ENCODE data around the gene ERP44.
"Not testable (repeated sequence)": the region's sequence is repeated elsewhere in the genome, so short reads cannot be mapped to it uniquely, and the experiment has no call there.

ERP44 gene

DNA sequence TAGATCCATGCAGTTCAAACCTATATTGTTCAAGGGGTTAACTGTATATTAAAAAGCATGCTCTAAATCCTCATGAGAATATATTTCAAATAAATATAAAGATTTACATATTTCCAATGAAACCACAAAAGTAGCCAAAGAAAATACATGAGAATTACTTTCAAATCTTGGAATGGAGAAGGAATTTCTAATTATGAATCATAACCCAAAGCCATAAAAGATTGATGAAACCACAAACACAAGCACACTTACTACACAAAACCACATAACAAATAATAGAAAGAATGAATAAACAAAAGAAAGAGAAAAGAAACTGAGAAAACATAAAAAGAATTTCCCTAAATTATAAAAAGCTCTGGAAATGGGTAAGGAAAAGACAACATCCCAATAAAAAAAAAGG is 16.0 kb downstream of the ERP44 start:
- no peaks in the 10 kb centered on the region for H3K9me3 ChIP-seq (ENCODE audit: control insufficient read depth, low read length)
- no peaks in the 10 kb centered on the region for H3K36me3 ChIP-seq (ENCODE audit: control insufficient read depth, insufficient read depth, low read length)
- no peaks in the 10 kb centered on the region for H3K27me3 ChIP-seq (ENCODE audit: control insufficient read depth, insufficient read depth, low read length)
- no peak overlapping the region for H3K9ac ChIP-seq (ENCODE audit: low read length)
- peaks cover 4% of the 10 kb centered on the region for H3K4me1 ChIP-seq (ENCODE audit: control insufficient read depth, insufficient read depth, low read length)
- H3K4me3 ChIP-seq (ENCODE audit: low read length): no peak overlapping the region

DNA sequence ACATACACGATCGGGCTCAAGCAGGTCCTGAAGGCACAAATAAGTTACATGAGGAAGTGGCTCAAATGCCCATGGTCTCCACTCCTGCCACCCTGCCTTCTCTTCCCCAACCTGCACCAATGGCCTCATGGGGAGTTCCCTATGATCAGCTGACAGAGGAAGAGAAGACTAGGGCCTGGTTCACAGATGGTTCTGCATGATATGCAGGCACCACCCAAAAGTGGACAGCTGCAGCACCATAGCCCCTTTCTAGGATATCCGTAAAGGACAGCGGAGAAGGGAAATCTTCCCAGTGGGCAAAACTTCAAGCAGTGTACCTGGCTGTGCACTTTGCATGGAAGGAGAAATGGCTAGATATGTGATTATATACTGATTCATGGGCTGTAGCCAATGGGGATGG is 22.5 kb downstream of the ERP44 start:
- H3K36me3 ChIP-seq (ENCODE audit: control insufficient read depth, insufficient read depth, low read length); H3K9ac ChIP-seq (ENCODE audit: low read length); H3K27me3 ChIP-seq (ENCODE audit: control insufficient read depth, insufficient read depth, low read length); H3K9me3 ChIP-seq (ENCODE audit: control insufficient read depth, low read length); H3K4me3 ChIP-seq (ENCODE audit: low read length); H3K4me1 ChIP-seq (ENCODE audit: control insufficient read depth, insufficient read depth, low read length): not testable (repeated sequence)

DNA sequence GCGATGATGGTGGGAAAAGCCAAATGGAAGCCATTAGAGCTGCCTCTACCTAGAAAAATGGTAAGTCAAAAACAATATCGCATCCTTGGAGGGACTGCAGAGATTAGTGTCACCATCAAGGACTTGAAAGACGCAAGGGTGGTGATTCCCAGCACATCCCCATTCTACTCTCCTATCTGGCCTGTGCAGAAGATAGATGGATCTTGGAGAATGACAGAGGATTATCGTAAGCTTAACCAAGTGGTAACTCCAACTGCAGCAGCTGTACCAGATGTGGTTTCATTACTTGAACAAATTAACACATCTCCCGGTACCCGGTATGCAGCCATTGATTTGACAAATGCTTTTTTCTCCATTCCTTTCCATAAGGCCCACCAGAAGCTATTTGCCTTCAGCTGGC is 23.8 kb downstream of the ERP44 start:
- Histone ChIP-seq H3K4me3 (ENCODE audit: low read length) (no peak overlapping the region), H3K9ac (ENCODE audit: low read length) (no peak overlapping the region)

DNA sequence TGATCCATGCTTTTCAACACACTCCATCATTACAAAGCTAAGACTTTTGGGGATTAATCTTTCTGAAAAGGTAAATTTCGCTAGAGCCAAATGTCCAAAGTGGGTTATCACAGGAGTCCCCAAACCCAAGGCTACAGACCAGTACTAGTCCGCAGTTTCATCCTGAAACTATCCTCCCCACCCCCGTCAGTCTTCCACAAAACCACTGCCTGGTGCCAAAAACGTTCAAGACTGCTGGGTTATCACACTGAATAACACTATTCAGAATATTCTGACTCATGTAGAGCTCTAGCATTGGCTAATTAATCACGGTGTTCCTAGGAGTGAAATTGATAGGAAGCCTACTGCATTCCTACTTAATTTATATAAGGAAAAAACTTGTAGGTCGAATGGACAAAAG is 24.7 kb downstream of the ERP44 start:
- Histone ChIP-seq H3K9ac (ENCODE audit: low read length) (no peak overlapping the region), H3K4me3 (ENCODE audit: low read length) (no peak overlapping the region), H3K4me1 (ENCODE audit: control insufficient read depth, insufficient read depth, low read length) (no peaks in the 10 kb centered on the region), H3K27me3 (ENCODE audit: control insufficient read depth, insufficient read depth, low read length) (no peaks in the 10 kb centered on the region), H3K36me3 (ENCODE audit: control insufficient read depth, insufficient read depth, low read length) (no peaks in the 10 kb centered on the region), H3K9me3 (ENCODE audit: control insufficient read depth, low read length) (no peaks in the 10 kb centered on the region)

More for the DNA sequence above, 23.8 kb downstream of the ERP44 start:
- H3K4me1 ChIP-seq (ENCODE audit: control insufficient read depth, insufficient read depth, low read length): no peaks in the 10 kb centered on the region
- no peaks in the 10 kb centered on the region for H3K9me3 ChIP-seq (ENCODE audit: control insufficient read depth, low read length)
- H3K27me3 ChIP-seq (ENCODE audit: control insufficient read depth, insufficient read depth, low read length): no peaks in the 10 kb centered on the region
- no peaks in the 10 kb centered on the region for H3K36me3 ChIP-seq (ENCODE audit: control insufficient read depth, insufficient read depth, low read length)

DNA sequence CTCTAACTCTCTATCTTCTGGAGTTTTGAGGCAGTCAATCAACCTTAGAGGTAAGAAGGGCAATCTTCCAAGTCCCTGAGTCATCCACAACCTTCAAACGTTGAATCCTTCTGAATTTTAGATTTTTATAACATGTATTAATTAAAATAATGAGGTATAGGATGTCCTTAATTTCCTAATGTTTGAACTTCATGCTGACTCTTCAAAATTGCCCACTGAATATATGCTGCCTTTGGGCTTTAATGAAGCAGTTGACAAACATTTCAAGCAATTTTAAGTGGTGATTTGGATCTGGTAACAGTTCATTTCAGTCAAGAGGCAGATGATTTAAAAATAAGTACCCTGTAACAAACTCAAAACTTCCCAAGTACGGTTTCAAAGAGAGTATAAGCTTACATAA is 26.0 kb downstream of the ERP44 start:
- no peaks in the 10 kb centered on the region for H3K36me3 ChIP-seq (ENCODE audit: control insufficient read depth, insufficient read depth, low read length)
- no peaks in the 10 kb centered on the region for H3K4me1 ChIP-seq (ENCODE audit: control insufficient read depth, insufficient read depth, low read length)
- H3K27me3 ChIP-seq (ENCODE audit: control insufficient read depth, insufficient read depth, low read length): no peaks in the 10 kb centered on the region
- no peak overlapping the region for H3K4me3 ChIP-seq (ENCODE audit: low read length)
- H3K9ac ChIP-seq (ENCODE audit: low read length): no peak overlapping the region
- no peaks in the 10 kb centered on the region for H3K9me3 ChIP-seq (ENCODE audit: control insufficient read depth, low read length)

DNA sequence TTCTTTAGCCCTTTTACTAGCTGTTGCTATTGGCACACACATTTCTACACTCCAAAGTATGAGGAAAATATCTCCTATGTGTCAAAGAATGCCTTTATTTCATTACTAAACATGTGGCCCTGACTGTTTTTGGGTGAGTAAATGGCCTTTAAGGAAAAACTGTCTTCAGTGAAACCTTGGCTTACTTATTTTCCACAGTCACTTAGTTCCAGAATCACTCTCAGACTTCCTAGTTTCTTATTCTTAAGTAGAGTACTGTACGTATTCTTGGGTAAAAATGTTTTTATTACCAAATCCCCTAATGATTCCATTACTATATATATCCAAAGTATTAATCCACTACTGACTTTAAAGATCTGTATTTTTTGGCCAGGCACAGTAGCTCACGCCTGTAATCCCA is 27.5 kb downstream of the ERP44 start:
- no peaks in the 10 kb centered on the region for H3K36me3 ChIP-seq (ENCODE audit: control insufficient read depth, insufficient read depth, low read length)

DNA sequence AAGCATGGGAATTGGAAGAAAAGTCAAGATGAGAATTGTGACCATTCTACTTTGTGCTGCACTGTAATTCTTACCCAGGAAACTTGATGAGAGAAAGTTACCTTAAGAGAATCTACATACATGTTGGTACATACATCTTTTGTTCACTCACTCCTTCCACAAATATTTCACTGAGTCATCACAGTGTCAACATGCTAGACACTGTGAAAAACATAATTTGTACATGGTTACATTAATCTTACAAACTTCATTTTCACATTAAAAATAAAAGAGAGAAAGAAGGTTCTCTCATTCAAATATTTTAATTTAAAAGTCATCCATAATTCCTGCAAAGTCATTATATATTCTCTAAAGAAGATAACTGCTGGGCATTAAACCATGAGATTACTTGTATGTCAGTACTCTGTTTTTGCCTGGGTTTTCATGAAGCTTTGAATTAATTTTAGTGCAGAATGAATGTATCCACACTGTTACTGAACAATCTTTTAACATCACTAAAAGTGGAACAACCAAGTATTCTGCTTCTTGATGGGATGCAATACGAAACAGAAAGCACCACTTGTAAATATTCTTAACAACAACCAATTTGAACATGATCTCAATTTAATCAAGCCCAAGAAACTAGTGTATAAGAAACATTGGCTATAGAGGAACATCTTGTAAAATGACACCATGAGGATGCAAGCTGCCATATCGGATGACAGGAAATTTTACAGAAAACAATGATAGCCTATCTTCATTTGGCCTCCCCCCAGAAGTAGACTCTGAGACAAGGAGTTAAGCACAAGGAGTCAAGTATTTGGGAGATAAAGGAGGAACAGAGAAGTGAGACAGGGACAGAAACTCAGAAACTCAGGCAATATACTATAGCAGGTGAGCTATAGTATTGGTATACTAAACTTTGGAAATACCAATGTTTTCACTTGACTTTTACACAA is 28.4 kb downstream of the ERP44 start:
- H3K27me3 ChIP-seq (ENCODE audit: control insufficient read depth, insufficient read depth, low read length): no peaks in the 10 kb centered on the region
- no peaks in the 10 kb centered on the region for H3K9me3 ChIP-seq (ENCODE audit: control insufficient read depth, low read length)
- H3K4me1 ChIP-seq (ENCODE audit: control insufficient read depth, insufficient read depth, low read length): peaks cover 8% of the 10 kb centered on the region
- no peaks in the 10 kb centered on the region for H3K36me3 ChIP-seq (ENCODE audit: control insufficient read depth, insufficient read depth, low read length)
- H3K4me3 ChIP-seq (ENCODE audit: low read length): no peak overlapping the region
- H3K9ac ChIP-seq (ENCODE audit: low read length): no peak overlapping the region

More for the DNA sequence above, 27.5 kb downstream of the ERP44 start:
- Histone ChIP-seq H3K9ac (ENCODE audit: low read length) (no peak overlapping the region), H3K9me3 (ENCODE audit: control insufficient read depth, low read length) (no peaks in the 10 kb centered on the region), H3K4me1 (ENCODE audit: control insufficient read depth, insufficient read depth, low read length) (peaks cover 8% of the 10 kb centered on the region), H3K27me3 (ENCODE audit: control insufficient read depth, insufficient read depth, low read length) (no peaks in the 10 kb centered on the region), H3K4me3 (ENCODE audit: low read length) (no peak overlapping the region)

DNA sequence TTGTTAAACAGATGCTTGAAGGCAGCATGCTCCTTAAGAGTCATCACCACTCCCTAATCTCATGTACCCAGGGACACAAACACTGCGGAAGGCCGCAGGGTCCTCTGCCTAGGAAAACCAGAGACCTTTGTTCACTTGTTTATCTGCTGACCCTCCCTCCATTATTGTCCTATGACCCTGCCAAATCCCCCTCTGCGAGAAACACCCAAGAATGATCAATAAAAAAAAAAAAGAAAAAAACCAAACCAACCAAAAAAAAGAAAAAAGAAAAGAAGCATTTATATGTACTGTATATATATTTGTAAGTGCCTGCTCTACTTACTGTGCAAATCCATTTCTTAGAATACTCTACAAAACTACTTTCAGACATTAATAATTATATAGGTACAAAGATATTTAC is 29.7 kb downstream of the ERP44 start:
- not testable (repeated sequence) for H3K9me3 ChIP-seq (ENCODE audit: control insufficient read depth, low read length); H3K27me3 ChIP-seq (ENCODE audit: control insufficient read depth, insufficient read depth, low read length); H3K4me3 ChIP-seq (ENCODE audit: low read length); H3K4me1 ChIP-seq (ENCODE audit: control insufficient read depth, insufficient read depth, low read length); H3K9ac ChIP-seq (ENCODE audit: low read length); H3K36me3 ChIP-seq (ENCODE audit: control insufficient read depth, insufficient read depth, low read length)

DNA sequence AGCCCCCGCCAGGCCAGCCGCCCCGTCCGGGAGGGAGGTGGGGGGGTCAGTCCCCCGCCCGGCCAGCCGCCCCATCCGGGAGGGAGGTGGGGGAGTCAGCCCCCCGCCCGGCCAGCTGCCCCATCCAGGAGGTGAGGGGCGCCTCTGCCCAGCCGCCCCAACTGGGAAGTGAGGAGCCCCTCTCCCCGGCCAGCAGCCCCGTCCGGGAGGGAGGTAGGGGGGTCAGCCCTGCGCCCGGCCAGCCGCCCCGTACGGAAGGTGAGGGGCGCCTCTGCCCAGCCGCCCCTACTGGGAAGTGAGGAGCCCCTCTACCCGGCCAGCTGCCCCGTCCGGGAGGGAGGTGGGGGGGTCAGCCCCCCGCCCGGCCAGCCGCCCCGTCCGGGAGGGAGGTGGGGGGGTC is 30.8 kb downstream of the ERP44 start:
- peaks cover 14% of the 10 kb centered on the region for H3K4me1 ChIP-seq (ENCODE audit: control insufficient read depth, insufficient read depth, low read length)
- H3K36me3 ChIP-seq (ENCODE audit: control insufficient read depth, insufficient read depth, low read length); H3K9me3 ChIP-seq (ENCODE audit: control insufficient read depth, low read length); H3K4me3 ChIP-seq (ENCODE audit: low read length); H3K9ac ChIP-seq (ENCODE audit: low read length); H3K27me3 ChIP-seq (ENCODE audit: control insufficient read depth, insufficient read depth, low read length): not testable (repeated sequence)

DNA sequence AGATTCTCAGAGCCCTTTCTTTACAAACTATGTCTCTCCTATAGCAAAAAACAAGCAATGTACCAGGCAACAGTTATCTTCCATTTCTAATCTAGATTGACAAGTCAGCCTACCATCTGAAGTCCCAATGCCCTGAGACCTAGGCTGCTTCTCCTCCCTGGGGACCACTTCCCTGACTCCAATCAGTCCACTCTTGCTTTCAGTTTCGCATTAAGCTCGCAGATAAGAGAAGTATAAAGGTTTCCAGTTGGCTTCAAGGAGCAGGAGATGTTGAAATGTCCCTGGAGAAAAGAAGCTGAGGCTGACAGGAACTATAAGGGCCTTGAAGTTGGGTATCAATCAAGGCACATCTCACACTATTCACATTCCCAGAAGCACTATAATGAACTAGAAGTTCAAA is 32.3 kb downstream of the ERP44 start:
- peaks cover 14% of the 10 kb centered on the region for H3K4me1 ChIP-seq (ENCODE audit: control insufficient read depth, insufficient read depth, low read length)
- no peaks in the 10 kb centered on the region for H3K27me3 ChIP-seq (ENCODE audit: control insufficient read depth, insufficient read depth, low read length)
- H3K4me3 ChIP-seq (ENCODE audit: low read length): no peak overlapping the region
- H3K9me3 ChIP-seq (ENCODE audit: control insufficient read depth, low read length): no peaks in the 10 kb centered on the region
- no peak overlapping the region for H3K9ac ChIP-seq (ENCODE audit: low read length)
- H3K36me3 ChIP-seq (ENCODE audit: control insufficient read depth, insufficient read depth, low read length): no peaks in the 10 kb centered on the region

DNA sequence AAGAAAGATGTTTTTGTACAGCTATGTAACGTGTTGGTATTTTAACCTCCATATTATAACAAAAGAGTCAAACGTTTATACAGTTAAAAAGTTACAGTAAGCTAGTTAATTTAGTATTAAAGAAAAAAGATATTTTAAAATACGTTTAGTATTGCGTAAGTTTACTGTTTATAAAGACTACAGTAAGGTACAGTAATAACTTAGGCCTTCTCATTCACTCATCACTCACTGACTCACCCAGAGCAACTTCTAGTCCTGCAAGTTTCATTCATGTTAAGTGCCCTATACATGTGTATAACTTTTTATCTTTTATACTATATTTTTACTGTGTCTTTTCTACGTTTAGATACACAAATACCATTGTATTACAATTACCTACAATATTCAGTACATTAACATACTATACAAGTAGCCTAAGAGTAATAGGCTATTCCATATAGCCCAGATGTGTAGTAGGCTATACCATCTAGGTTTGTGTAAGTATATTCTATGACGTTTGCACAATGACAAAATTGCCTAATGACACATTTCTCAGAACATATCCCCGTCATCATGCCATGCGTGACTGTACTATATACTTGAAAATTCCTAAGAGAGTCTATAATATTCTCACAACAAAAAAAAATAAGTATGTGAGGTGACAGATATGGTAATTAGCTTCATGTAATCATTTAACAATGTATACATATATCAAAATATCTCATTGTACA is 33.8 kb downstream of the ERP44 start:
- Histone ChIP-seq H3K4me3 (ENCODE audit: low read length) (no peak overlapping the region), H3K4me1 (ENCODE audit: control insufficient read depth, insufficient read depth, low read length) (peaks cover 14% of the 10 kb centered on the region), H3K27me3 (ENCODE audit: control insufficient read depth, insufficient read depth, low read length) (no peaks in the 10 kb centered on the region), H3K9me3 (ENCODE audit: control insufficient read depth, low read length) (no peaks in the 10 kb centered on the region), H3K9ac (ENCODE audit: low read length) (no peak overlapping the region), H3K36me3 (ENCODE audit: control insufficient read depth, insufficient read depth, low read length) (no peaks in the 10 kb centered on the region)

DNA sequence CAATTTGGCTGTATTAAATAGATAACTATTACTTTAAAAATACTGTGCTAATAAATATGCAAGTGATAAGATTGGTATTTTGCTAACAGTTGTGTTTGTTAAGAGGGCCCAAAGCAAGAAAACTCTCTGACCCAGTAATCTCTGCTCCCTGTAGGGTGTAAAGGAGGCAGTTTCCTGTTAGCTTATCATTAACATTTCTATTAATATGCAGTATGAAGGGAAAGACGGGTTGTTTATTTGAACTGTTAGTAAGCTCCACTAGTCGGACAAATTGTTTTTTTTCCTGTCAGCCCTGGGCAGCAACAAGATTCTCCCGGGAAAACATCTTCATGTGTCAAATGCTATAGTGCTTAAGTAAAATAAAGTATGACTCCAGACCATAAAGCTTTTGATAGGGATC is 35.6 kb downstream of the ERP44 start:
- H3K4me3 ChIP-seq (ENCODE audit: low read length): no peak overlapping the region
- no peak overlapping the region for H3K9ac ChIP-seq (ENCODE audit: low read length)
- H3K9me3 ChIP-seq (ENCODE audit: control insufficient read depth, low read length): no peaks in the 10 kb centered on the region
- H3K27me3 ChIP-seq (ENCODE audit: control insufficient read depth, insufficient read depth, low read length): no peaks in the 10 kb centered on the region
- peaks cover 14% of the 10 kb centered on the region for H3K4me1 ChIP-seq (ENCODE audit: control insufficient read depth, insufficient read depth, low read length)
- H3K36me3 ChIP-seq (ENCODE audit: control insufficient read depth, insufficient read depth, low read length): no peaks in the 10 kb centered on the region
